K562 (cell line): Measurements from ENCODE around the gene RIPK3. TPM values are rescaled to one million over a fixed set of nuclear protein-coding genes. Genes with fewer than 3 reads are reported as not detected.

Experiments
- EGR1 ChIP-seq: fragments of 450-650 bp; conservative IDR thresholded peaks from 2 replicates; pipeline ENCODE4 v1.6.1; 2017; ENCODE audit warnings: mild to moderate bottlenecking
- HDAC1 ChIP-seq, 2 experiments: fragments of 450-650 bp; IDR thresholded peaks; 2 replicates each; pipeline ENCODE4 v1.6.1; 2016 to 2017; ENCODE audit warnings: inconsistent platforms in 1 of 2, mild to moderate bottlenecking in 1 of 2, moderate library complexity in 1 of 2
- JUN ChIP-seq, 2 experiments: sonication (generic) in 1 of 2; formaldehyde crosslinking in 1 of 2; IDR thresholded peaks; 2 replicates each; pipeline versions ENCODE4 v1.6.1 to v1.8.0; 2012 to 2022; ENCODE audit warnings: borderline replicate concordance in 2 of 2, mild to moderate bottlenecking in 2 of 2, improper control_type of control experiment in 1 of 2, low read depth in 1 of 2, low read length in 1 of 2, missing genetic modification reagents in 1 of 2
- NR2C1 ChIP-seq, 2 experiments: fragments of 450-650 bp; IDR thresholded peaks; 2 replicates each; pipeline ENCODE4 v1.6.1; 2017; ENCODE audit warnings: mild to moderate bottlenecking in 2 of 2, antibody characterized with exemption in 1 of 2, inconsistent platforms in 1 of 2, missing compliant biosample characterization in 1 of 2, missing genetic modification characterization in 1 of 2
- NRF1 ChIP-seq, 2 experiments: fragments of 450-650 bp; IDR thresholded peaks in 1 of 2; conservative IDR thresholded peaks in 1 of 2; 2 replicates each; pipeline ENCODE4 v1.6.1; 2014; ENCODE audit warnings: mild to moderate bottlenecking in 2 of 2
- SNIP1 ChIP-seq: fragments of 450-650 bp; IDR thresholded peaks from 2 replicates; pipeline ENCODE4 v1.7.1; 2017; ENCODE audit warnings: low read depth, mild to moderate bottlenecking
- TFE3 ChIP-seq: fragments of 450-650 bp; formaldehyde crosslinking; IDR thresholded peaks from 2 replicates; pipeline ENCODE4 v1.4.0; 2020; ENCODE audit warnings: mild to moderate bottlenecking, mixed read lengths
- YBX1 ChIP-seq: fragments of 450-650 bp; IDR thresholded peaks from 2 replicates; pipeline ENCODE4 v1.7.1; 2016; ENCODE audit warnings: mild to moderate bottlenecking
- ZBED1 ChIP-seq: IDR thresholded peaks from 2 replicates; pipeline ENCODE4 v1.6.1; 2014
- ZNF609 ChIP-seq: sonication (generic); formaldehyde crosslinking; IDR thresholded peaks from 2 replicates; pipeline ENCODE4 v1.8.1; 2023; ENCODE audit warnings: missing genetic modification reagents, mild to moderate bottlenecking, borderline replicate concordance
- ZNF696 ChIP-seq: fragments of 250-450 bp; sonication (Bioruptor Pico); conservative IDR thresholded peaks from 2 replicates; pipeline ENCODE4 v1.4.0; 2020; ENCODE audit warnings: mild to moderate bottlenecking, moderate library complexity
- ZNF785 ChIP-seq: fragments of 250-450 bp; sonication (Bioruptor Pico); IDR thresholded peaks from 2 replicates; pipeline ENCODE4 v1.4.0; 2020; ENCODE audit warnings: mild to moderate bottlenecking
- polyA plus RNA-seq, 8 experiments: library from polyadenylated mRNA; depleted of rRNA in 4 of 8; stranded (reverse) in 5 of 8; unstranded in 3 of 8; fragments of >200 nt; fragmentation: Nextera tagmentation in 2 of 8; fragmentation: Illumina TruSeq in 1 of 8; extraction: Ambion mirVana in 2 of 8; extraction: Trizol in 1 of 8; gene quantifications; 2 replicates each; pipeline versions ENCODE4 v1.2.1 to v1.2.3, GENCODE V29; 2011 to 2014; ENCODE audit warnings: inconsistent platforms in 1 of 8, missing spikeins in 1 of 8
- total RNA-seq, 7 experiments: library from RNA; depleted of rRNA in 6 of 7; stranded (reverse); fragments of >200 nt in 6 of 7; fragmentation: Illumina TruSeq in 2 of 7; extraction: Trizol in 2 of 7; gene quantifications; 2 replicates each; pipeline versions ENCODE4 v1.2.1 to v1.2.3, GENCODE V29; 2011 to 2021; ENCODE audit warnings: low replicate concordance in 1 of 7
- TF ChIP-seq, protein P1 (sequence below): fragments of 450-650 bp; IDR thresholded peaks from 2 replicates; pipeline ENCODE4 v1.6.1; 2016; ENCODE audit warnings: antibody characterized with exemption
- TF ChIP-seq, protein P2 (sequence below): fragments of 250-450 bp; sonication (Bioruptor Pico); IDR thresholded peaks from 2 replicates; pipeline ENCODE4 v1.5.0; 2021
- TF ChIP-seq, protein P3 (sequence below): sonication (generic); formaldehyde crosslinking; IDR thresholded peaks from 2 replicates; pipeline ENCODE4 v1.4.0; 2020; ENCODE audit warnings: mild to moderate bottlenecking, missing genetic modification reagents

Gene RIPK3
- total and polyA plus RNA-seq, 9 of the 15 experiments (the other 6 are each of a cell fraction or from before 2014, with no cell fraction given), result 0.03 to 0.43 (median 0.28) TPM; not detected in 3

- TF ChIP-seq ZNF609 (no peak), NRF1 (conservative IDR thresholded peaks at IDR 0.05 in 1 of 2, IDR thresholded peaks at IDR 0.05 in 1 of 2) (no peak), EGR1 (peak; percentile 80), HDAC1 (IDR thresholded peaks at IDR 0.05) (0 out of 4 replicates have a peak, but pooled peaks of 1 of the 2 experiments have one; percentile 11), ZNF696 (CRISPR knock-in tag) (no peak), ZNF785 (CRISPR knock-in tag) (no peak), ZBED1 (no peak), YBX1 (no peak), NR2C1 (IDR thresholded peaks at IDR 0.05) (no peak), NR2C1 (tag; IDR thresholded peaks at IDR 0.05) (no peak), TFE3 (CRISPR knock-in tag) (no peak), JUN (IDR thresholded peaks at IDR 0.05; ENCODE audit: borderline replicate concordance, low read depth, low read length) (no peak), JUN (CRISPR knock-in tag; IDR thresholded peaks at IDR 0.05; ENCODE audit: borderline replicate concordance) (no peak), SNIP1 (no peak)
- TF ChIP-seq, protein P1, sequence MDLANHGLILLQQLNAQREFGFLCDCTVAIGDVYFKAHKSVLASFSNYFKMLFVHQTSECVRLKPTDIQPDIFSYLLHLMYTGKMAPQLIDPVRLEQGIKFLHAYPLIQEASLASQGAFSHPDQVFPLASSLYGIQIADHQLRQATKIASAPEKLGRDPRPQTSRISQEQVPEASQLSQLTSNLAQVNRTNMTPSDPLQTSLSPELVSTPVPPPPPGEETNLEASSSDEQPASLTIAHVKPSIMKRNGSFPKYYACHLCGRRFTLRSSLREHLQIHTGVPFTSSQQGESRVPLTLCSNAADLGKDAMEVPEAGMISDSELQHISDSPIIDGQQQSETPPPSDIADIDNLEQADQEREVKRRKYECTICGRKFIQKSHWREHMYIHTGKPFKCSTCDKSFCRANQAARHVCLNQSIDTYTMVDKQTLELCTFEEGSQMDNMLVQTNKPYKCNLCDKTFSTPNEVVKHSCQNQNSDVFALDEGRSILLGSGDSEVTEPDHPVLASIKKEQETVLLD, result peak; percentile 61; the same call in 1 of the 2 replicates
- TF ChIP-seq, protein P2, sequence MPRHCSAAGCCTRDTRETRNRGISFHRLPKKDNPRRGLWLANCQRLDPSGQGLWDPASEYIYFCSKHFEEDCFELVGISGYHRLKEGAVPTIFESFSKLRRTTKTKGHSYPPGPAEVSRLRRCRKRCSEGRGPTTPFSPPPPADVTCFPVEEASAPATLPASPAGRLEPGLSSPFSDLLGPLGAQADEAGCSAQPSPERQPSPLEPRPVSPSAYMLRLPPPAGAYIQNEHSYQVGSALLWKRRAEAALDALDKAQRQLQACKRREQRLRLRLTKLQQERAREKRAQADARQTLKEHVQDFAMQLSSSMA, result no peak
- TF ChIP-seq, protein P3, sequence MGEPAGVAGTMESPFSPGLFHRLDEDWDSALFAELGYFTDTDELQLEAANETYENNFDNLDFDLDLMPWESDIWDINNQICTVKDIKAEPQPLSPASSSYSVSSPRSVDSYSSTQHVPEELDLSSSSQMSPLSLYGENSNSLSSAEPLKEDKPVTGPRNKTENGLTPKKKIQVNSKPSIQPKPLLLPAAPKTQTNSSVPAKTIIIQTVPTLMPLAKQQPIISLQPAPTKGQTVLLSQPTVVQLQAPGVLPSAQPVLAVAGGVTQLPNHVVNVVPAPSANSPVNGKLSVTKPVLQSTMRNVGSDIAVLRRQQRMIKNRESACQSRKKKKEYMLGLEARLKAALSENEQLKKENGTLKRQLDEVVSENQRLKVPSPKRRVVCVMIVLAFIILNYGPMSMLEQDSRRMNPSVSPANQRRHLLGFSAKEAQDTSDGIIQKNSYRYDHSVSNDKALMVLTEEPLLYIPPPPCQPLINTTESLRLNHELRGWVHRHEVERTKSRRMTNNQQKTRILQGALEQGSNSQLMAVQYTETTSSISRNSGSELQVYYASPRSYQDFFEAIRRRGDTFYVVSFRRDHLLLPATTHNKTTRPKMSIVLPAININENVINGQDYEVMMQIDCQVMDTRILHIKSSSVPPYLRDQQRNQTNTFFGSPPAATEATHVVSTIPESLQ (CRISPR knock-in tag), result 0 out of 2 replicates have a peak, but pooled peaks have one; percentile 5
Observed at GRCh38 chr14:24316597-24316950, 23.2 kb downstream of the RIPK3 start (continued).
